ENCODE data around the gene ZNF180.
"Not testable (repeated sequence)": the region's sequence is repeated elsewhere in the genome, so short reads cannot be mapped to it uniquely, and the experiment has no call there.

ZNF180 gene

GRCh38 chr19:44512326-44513298, 12.3 kb upstream of the ZNF180 start:
- no peaks in the 10 kb centered on the region for H3K9me3 ChIP-seq (ENCODE audit: low read depth, low read length)
- no peaks in the 10 kb centered on the region for H3K36me3 ChIP-seq (ENCODE audit: insufficient read depth, low read length)
- no peak overlapping the region for H3K27ac ChIP-seq
- H3K9ac ChIP-seq (ENCODE audit: insufficient read length): no peak overlapping the region
- no peak for DNase-seq (ENCODE audit: low read depth, low spot score)
- TF ChIP-seq EZH2 (IDR thresholded peaks at IDR 0.05) (no peak), POLR2AphosphoS5 (IDR thresholded peaks at IDR 0.05; ENCODE audit: borderline replicate concordance, low read depth, low read length) (no peak), FOXP2 (optimal IDR thresholded peaks at IDR 0.05; ENCODE audit: control extremely low read depth, extremely low read length, insufficient read depth) (no peak)
- H3K4me3 ChIP-seq: no peak overlapping the region

- no peak for DNase-seq (ENCODE audit: low read depth, low spot score)
- H3K4me3 ChIP-seq: no peak overlapping the region
- no peak overlapping the region for H3K9ac ChIP-seq (ENCODE audit: insufficient read length)
- TF ChIP-seq FOXP2 (optimal IDR thresholded peaks at IDR 0.05; ENCODE audit: control extremely low read depth, extremely low read length, insufficient read depth) (no peak), EZH2 (IDR thresholded peaks at IDR 0.05) (no peak), POLR2AphosphoS5 (IDR thresholded peaks at IDR 0.05; ENCODE audit: borderline replicate concordance, low read depth, low read length) (no peak)
- H3K9me3 ChIP-seq (ENCODE audit: low read depth, low read length): no peaks in the 10 kb centered on the region
- H3K27ac ChIP-seq: no peak overlapping the region
- H3K36me3 ChIP-seq (ENCODE audit: insufficient read depth, low read length): no peaks in the 10 kb centered on the region
These were observed 9.2 kb upstream of the ZNF180 start for GRCh38 chr19:44509478-44509877.

GRCh38 chr19:44499559-44499958, 763 bp downstream of the ZNF180 start:
- peak overlapping the region; percentile 100 for H3K4me3 ChIP-seq
- H3K9ac ChIP-seq (ENCODE audit: insufficient read length): peak overlapping the region; percentile 98
- H3K9me3 ChIP-seq (ENCODE audit: low read depth, low read length): peaks cover 15% of the 10 kb centered on the region
- TF ChIP-seq FOXP2 (optimal IDR thresholded peaks at IDR 0.05; ENCODE audit: control extremely low read depth, extremely low read length, insufficient read depth) (no peak), POLR2AphosphoS5 (IDR thresholded peaks at IDR 0.05; ENCODE audit: borderline replicate concordance, low read depth, low read length) (no peak), EZH2 (IDR thresholded peaks at IDR 0.05) (no peak)
- DNase-seq (ENCODE audit: low read depth, low spot score): no peak
- H3K36me3 ChIP-seq (ENCODE audit: insufficient read depth, low read length): peaks cover 50% of the 10 kb centered on the region
- no peak overlapping the region for H3K27ac ChIP-seq

DNA sequence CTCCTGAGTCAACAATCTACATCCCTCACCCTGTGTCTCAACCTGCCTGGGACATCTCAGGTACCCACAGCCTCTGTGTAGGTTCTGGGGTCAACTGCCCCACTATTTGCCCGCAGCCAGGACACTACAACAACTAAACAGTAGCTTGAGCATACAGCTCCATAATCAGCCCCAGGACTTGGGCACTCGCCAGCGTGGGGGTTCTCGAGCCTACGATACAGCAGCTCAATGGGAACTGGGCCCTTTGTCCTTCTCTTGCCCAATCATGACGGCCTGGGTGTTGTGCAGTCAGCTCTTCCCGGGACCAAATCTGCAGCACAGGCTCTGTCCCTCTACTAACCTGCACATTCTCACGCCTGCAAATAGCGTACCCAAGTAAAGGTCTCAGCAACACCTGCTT, 1.3 kb downstream of the ZNF180 start:
- Histone ChIP-seq H3K4me3 (peak overlapping the region; percentile 100), H3K27ac (no peak overlapping the region), H3K9me3 (ENCODE audit: low read depth, low read length) (peaks cover 15% of the 10 kb centered on the region), H3K9ac (ENCODE audit: insufficient read length) (no peak overlapping the region), H3K36me3 (ENCODE audit: insufficient read depth, low read length) (peaks cover 55% of the 10 kb centered on the region)
- no peak for DNase-seq (ENCODE audit: low read depth, low spot score)
- TF ChIP-seq FOXP2 (optimal IDR thresholded peaks at IDR 0.05; ENCODE audit: control extremely low read depth, extremely low read length, insufficient read depth): no peak
- TF ChIP-seq POLR2AphosphoS5 (IDR thresholded peaks at IDR 0.05; ENCODE audit: borderline replicate concordance, low read depth, low read length): no peak
- TF ChIP-seq EZH2 (IDR thresholded peaks at IDR 0.05): no peak

DNA sequence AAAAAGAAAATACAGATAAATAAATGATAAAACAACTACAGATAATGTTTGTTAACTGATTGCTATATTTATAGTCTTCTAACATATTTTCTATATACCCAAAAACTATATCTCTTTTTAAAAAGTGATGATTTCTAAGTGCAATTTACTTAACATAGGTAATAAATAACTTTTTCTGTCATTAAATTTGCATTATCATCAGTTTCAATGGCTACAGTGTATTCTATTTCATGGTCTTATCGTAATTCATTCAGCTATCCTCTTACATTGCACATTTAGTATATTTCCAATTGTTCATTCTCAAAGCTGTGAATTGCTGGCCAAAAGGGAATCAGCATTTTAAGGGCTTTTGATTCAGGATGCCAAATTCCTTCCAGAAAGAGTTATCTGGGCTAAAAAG, 3.6 kb downstream of the ZNF180 start:
- TF ChIP-seq FOXP2 (optimal IDR thresholded peaks at IDR 0.05; ENCODE audit: control extremely low read depth, extremely low read length, insufficient read depth): no peak
- TF ChIP-seq POLR2AphosphoS5 (IDR thresholded peaks at IDR 0.05; ENCODE audit: borderline replicate concordance, low read depth, low read length): no peak
- no peak for TF ChIP-seq EZH2 (IDR thresholded peaks at IDR 0.05)
- peaks cover 78% of the 10 kb centered on the region for H3K36me3 ChIP-seq (ENCODE audit: insufficient read depth, low read length)
- H3K9ac ChIP-seq (ENCODE audit: insufficient read length): no peak overlapping the region
- DNase-seq (ENCODE audit: low read depth, low spot score): no peak
- no peak overlapping the region for H3K27ac ChIP-seq
- no peak overlapping the region for H3K4me3 ChIP-seq
- H3K9me3 ChIP-seq (ENCODE audit: low read depth, low read length): peaks cover 29% of the 10 kb centered on the region

GRCh38 chr19:44476559-44477408, 23.5 kb downstream of the ZNF180 start:
- TF ChIP-seq POLR2AphosphoS5 (IDR thresholded peaks at IDR 0.05; ENCODE audit: borderline replicate concordance, low read depth, low read length): peak; percentile 36; the same call in 1 of the 2 replicates
- no peak for TF ChIP-seq FOXP2 (optimal IDR thresholded peaks at IDR 0.05; ENCODE audit: control extremely low read depth, extremely low read length, insufficient read depth)
- TF ChIP-seq EZH2 (IDR thresholded peaks at IDR 0.05): no peak
- DNase-seq (ENCODE audit: low read depth, low spot score): no peak
- H3K36me3 ChIP-seq (ENCODE audit: insufficient read depth, low read length): peaks cover 74% of the 10 kb centered on the region
- H3K4me3 ChIP-seq: no peak overlapping the region
- H3K9me3 ChIP-seq (ENCODE audit: low read depth, low read length): peaks cover 70% of the 10 kb centered on the region
- no peak overlapping the region for H3K9ac ChIP-seq (ENCODE audit: insufficient read length)
- no peak overlapping the region for H3K27ac ChIP-seq

DNA sequence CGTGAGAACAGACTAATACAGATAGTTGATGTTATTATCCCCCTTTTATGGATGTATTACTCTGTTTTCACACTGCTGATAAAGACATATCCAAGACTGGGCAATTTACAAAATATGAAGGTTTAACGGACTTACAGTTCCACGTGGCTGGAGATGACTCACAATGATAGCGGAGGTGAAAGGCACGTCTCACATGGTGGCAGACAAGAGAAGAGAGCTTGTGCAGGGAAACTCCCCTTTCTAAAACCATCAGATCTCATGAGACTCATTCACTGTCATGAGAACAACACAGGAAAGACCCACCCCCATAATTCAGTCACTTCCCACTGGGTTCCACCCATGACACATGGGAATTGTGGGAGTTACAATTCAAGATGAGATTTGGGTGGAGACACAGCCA, 31.6 kb downstream of the ZNF180 start:
- DNase-seq (ENCODE audit: low read depth, low spot score); H3K36me3 ChIP-seq (ENCODE audit: insufficient read depth, low read length); H3K27ac ChIP-seq; H3K4me3 ChIP-seq; H3K9ac ChIP-seq (ENCODE audit: insufficient read length); H3K9me3 ChIP-seq (ENCODE audit: low read depth, low read length): not testable (repeated sequence)

DNA sequence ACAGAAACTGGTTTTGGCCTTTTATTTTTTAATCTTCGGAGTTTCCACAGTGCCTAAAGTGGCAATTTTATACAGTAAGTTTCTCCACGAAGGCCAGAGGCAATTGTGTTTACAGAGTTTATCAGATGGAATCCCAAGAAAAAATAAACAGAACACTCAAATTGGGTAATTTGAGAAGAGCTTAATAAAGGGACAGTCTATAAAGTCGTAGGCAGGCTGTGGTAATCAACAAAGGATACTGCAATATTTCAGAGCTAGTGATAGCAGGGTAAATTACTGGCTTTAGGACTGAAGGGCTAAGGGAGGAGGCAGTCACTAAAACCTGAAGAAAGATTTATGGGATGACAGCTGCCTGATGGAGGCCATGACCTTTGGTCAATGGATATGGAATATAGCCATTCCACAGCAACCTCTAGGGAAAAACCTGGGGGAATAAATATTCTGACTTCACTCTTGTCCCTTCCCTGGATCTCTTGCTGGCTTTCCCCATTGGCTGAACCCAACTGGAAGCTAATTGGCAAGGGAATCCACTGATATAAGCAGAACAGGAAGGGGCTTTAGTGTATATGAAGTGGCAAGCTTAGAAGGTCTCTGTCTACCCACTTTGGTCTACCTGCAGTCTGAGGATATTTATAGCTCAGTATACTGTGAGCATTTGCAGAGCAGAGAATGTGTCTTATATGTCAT, 37.6 kb downstream of the ZNF180 start:
- not testable (repeated sequence) for DNase-seq (ENCODE audit: low read depth, low spot score); H3K9ac ChIP-seq (ENCODE audit: insufficient read length); H3K36me3 ChIP-seq (ENCODE audit: insufficient read depth, low read length); H3K27ac ChIP-seq; H3K9me3 ChIP-seq (ENCODE audit: low read depth, low read length); H3K4me3 ChIP-seq

- not testable (repeated sequence) for H3K36me3 ChIP-seq (ENCODE audit: insufficient read depth, low read length); H3K9me3 ChIP-seq (ENCODE audit: low read depth, low read length); DNase-seq (ENCODE audit: low read depth, low spot score); H3K9ac ChIP-seq (ENCODE audit: insufficient read length)
- 0 out of 2 replicates have a peak overlapping the region, but pooled peaks have one; percentile 62 for H3K27ac ChIP-seq
- H3K4me3 ChIP-seq: peak overlapping the region; percentile 54; the same call in 1 of the 2 replicates
These were observed 44.3 kb downstream of the ZNF180 start for GRCh38 chr19:44456016-44456415.
